Activated B cell treated with CpG ODN at 0.5 μM for 24 hours (primary cell): ENCODE results near the gene CLNS1A. TPM values are rescaled to one million over a fixed set of nuclear protein-coding genes. Genes with fewer than 3 reads are reported as not detected.

Source experiments
- ATAC-seq: fragments of 200-7000 bp; cut with Tn5 transposase; one replicate; pipeline ENCODE4 v1.10.0; 2021; ENCODE audit warnings: low read depth, mild to moderate bottlenecking, moderate library complexity
- CTCF ChIA-PET: fragments of 350-600 bp; sonication (Branson Sonifier 250); formaldehyde crosslinking; loops from one replicate; lab custom pipeline; 2021; ENCODE audit warnings: antibody characterized with exemption; lab: Charles Lee
- POLR2A ChIA-PET: fragments of 350-600 bp; sonication (Branson Sonifier 250); formaldehyde crosslinking; loops from one replicate; lab custom pipeline; 2021; ENCODE audit warnings: antibody characterized with exemption; lab: Charles Lee
- DNase-seq: peaks from one replicate; pipeline ENCODE4 v3.0.0; 2022
- H3K27ac Mint-ChIP-seq: one replicate; pipeline ENCODE4 v1.8.0; 2020; ENCODE audit warnings: mixed read lengths
- H3K27me3 Mint-ChIP-seq: one replicate; pipeline ENCODE4 v1.8.0; 2021; ENCODE audit warnings: mixed read lengths
- H3K36me3 Mint-ChIP-seq: one replicate; pipeline ENCODE4 v1.8.0; 2021; ENCODE audit warnings: low read depth, mixed read lengths
- H3K4me1 Mint-ChIP-seq: one replicate; pipeline ENCODE4 v1.8.0; 2021; ENCODE audit warnings: mixed read lengths
- H3K4me3 Mint-ChIP-seq: one replicate; pipeline ENCODE4 v1.8.0; 2020; ENCODE audit warnings: mild to moderate bottlenecking, mixed read lengths
- H3K9me3 Mint-ChIP-seq: one replicate; pipeline ENCODE4 v1.8.0; 2020; ENCODE audit warnings: mixed read lengths
- intact Hi-C: fragments of 100-400 bp; cut with micrococcal nuclease; formaldehyde crosslinking; loops from one replicate; pipeline ENCODE4 v1.15.1; 2024
- total RNA-seq: library from RNA; stranded (reverse); gene quantifications from 2 replicates; pipeline ENCODE4 v1.2.3, GENCODE V29; 2022
- TF ChIP-seq, protein P1 (sequence below): fragments of 200-600 bp; IDR thresholded peaks from one replicate; pipeline ENCODE4 v1.8.0; 2022; ENCODE audit warnings: antibody characterized with exemption, mild to moderate bottlenecking

Gene CLNS1A, protein sequence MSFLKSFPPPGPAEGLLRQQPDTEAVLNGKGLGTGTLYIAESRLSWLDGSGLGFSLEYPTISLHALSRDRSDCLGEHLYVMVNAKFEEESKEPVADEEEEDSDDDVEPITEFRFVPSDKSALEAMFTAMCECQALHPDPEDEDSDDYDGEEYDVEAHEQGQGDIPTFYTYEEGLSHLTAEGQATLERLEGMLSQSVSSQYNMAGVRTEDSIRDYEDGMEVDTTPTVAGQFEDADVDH
- total RNA-seq: 112 and 116 TPM in 2 replicates

DNA sequence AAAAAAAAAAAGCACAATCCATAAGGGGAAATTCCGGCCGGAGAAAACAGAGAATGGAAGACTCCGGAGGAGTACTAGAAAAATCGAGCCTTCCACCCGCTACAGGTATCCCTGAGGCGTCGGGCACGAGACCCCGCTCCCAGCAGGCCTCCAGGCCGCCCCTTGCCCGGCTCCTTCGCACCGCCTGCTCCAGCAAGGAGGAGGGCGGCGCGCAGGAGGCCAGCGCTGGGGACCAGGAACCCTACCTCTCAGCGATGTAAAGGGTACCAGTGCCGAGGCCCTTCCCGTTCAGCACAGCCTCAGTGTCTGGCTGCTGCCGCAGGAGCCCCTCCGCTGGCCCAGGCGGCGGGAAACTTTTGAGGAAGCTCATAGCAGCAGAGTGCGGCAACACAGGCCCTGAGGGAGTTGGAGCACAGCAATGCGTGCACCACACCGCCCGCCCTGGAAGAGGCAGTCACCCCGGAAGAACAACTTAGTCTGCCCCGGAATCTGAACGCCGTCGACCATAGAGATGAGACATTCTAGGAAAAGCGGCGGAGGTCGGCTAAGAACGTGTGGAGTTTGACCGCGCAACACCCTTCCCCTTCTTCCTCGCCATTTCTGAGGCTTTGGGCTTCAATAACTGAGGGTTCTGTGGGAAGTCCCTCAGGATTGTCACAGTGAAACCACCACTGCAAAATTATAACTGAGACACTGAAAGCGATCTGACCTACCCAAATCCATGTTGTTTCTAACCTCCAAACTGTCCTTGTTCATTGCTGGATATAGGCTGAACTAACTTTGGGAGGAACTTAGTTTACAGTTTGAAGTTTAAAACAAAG is at the start of gene CLNS1A:
Gene CLNS1A, minus strand, starts transcription at position 450 of the 821 bp plus-strand sequence. Its CDS starts 80 bp downstream, at position 370.
- H3K4me3 Mint-ChIP-seq: peak within 1 kb of the TSS; percentile 96
- ChIA-PET POLR2A (interaction anchor here (1.0 kb wide), 3 partner anchors 8 to 24 kb away, joined by 3 read pairs; no protein-coding TSS in a partner anchor), CTCF (no interaction called here)
- H3K36me3 Mint-ChIP-seq: peaks cover 19% of the 10 kb centered on the region
- no peaks in the 10 kb centered on the region for H3K9me3 Mint-ChIP-seq
- H3K4me1 Mint-ChIP-seq: peaks cover 41% of the 10 kb centered on the region
- ATAC-seq (peak; percentile 99), DNase-seq (peak; percentile 70)
- no peaks in the 10 kb centered on the region for H3K27me3 Mint-ChIP-seq
- TF ChIP-seq, protein P1, sequence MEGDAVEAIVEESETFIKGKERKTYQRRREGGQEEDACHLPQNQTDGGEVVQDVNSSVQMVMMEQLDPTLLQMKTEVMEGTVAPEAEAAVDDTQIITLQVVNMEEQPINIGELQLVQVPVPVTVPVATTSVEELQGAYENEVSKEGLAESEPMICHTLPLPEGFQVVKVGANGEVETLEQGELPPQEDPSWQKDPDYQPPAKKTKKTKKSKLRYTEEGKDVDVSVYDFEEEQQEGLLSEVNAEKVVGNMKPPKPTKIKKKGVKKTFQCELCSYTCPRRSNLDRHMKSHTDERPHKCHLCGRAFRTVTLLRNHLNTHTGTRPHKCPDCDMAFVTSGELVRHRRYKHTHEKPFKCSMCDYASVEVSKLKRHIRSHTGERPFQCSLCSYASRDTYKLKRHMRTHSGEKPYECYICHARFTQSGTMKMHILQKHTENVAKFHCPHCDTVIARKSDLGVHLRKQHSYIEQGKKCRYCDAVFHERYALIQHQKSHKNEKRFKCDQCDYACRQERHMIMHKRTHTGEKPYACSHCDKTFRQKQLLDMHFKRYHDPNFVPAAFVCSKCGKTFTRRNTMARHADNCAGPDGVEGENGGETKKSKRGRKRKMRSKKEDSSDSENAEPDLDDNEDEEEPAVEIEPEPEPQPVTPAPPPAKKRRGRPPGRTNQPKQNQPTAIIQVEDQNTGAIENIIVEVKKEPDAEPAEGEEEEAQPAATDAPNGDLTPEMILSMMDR: no peak
- intact Hi-C loops: loop anchor here (1.0 to 10.0 kb wide), 8 partner anchors 24 to 1193 kb away; partner anchors contain the start of genes EMSY, INTS4, KCTD21 and NARS2
- peak within 1 kb of the TSS; percentile 94 for H3K27ac Mint-ChIP-seq

DNA sequence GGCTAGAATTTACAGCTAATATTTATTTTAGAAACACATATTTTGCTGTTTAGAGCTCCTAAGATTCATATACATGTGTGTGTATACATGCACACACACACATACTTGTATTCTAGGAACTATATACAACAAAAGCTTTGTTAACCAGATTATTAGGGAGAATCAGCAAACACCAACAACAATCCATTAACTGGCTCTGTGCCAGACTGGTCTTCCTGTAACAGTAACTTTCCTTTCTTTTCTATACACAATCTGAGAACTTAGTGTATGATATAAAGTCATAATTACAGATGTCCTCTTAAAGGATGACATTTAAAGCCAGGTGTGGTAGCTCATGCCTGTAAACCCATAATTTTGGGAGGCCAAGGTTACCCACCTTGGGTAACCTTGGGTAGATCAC is 49.5 kb upstream of the CLNS1A start:
- TF ChIP-seq, protein P1: no peak
- POLR2A ChIA-PET: no interaction called here
- CTCF ChIA-PET: no interaction called here
- Mint-ChIP-seq H3K27me3 (no peaks in the 10 kb centered on the region), H3K4me1 (no peaks in the 10 kb centered on the region), H3K27ac (no peak overlapping the region), H3K4me3 (no peak overlapping the region), H3K9me3 (no peaks in the 10 kb centered on the region), H3K36me3 (peaks cover 82% of the 10 kb centered on the region)
- intact Hi-C loops: no loop called here
- ATAC-seq (no peak), DNase-seq (no peak)

DNA sequence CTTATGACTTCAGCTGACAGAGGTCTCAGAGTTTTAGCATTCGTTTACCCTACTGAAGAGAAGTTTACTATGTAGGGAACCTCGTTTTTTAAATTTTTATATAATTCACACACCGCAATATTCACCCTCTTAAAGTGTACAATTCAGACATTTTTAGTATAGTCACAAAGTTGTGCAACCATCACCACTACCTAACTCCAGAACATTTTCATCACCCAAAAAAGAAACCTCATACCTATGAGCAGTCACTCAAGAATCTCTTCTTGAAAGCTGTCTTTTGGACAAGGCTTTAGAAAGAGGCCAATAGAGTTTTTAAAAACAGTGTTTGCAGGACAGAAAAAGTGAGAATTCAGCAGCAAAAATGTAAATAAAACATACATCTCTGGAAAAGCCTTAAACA is 39.5 kb upstream of the CLNS1A start:
- Mint-ChIP-seq H3K9me3 (no peaks in the 10 kb centered on the region), H3K27me3 (no peaks in the 10 kb centered on the region), H3K36me3 (peaks cover 82% of the 10 kb centered on the region), H3K4me3 (no peak overlapping the region), H3K4me1 (no peaks in the 10 kb centered on the region), H3K27ac (no peak overlapping the region)
- CTCF ChIA-PET: no interaction called here
- DNase-seq: no peak
- ATAC-seq: no peak
- intact Hi-C loops: no loop called here
- POLR2A ChIA-PET: no interaction called here
- TF ChIP-seq, protein P1: no peak

DNA sequence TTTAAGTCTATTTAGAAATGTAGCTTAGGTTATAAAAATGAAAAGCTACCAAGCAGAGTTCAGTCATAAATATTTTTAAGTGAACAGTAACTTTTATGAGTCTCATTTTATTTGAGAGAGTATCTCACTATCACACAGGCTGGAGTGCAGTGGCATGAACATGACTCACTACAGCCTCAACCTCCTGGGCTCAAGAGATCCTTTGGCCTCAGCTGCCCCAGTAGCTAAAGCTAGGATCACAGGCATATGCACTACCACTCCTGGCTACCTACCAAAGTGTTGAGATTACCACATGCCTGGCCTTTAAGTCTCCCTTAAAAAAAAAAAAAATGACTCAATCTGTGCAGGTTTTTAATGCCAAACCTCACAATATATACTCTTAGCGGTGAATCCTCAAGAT is 34.7 kb upstream of the CLNS1A start:
- peaks cover 90% of the 10 kb centered on the region for H3K36me3 Mint-ChIP-seq
- no peaks in the 10 kb centered on the region for H3K27me3 Mint-ChIP-seq
- DNase-seq: no peak
- ATAC-seq: no peak
- TF ChIP-seq, protein P1: no peak
- H3K9me3 Mint-ChIP-seq: no peaks in the 10 kb centered on the region
- H3K27ac Mint-ChIP-seq: no peak overlapping the region
- ChIA-PET POLR2A (interaction anchor here (1.4 kb wide), 1 partner anchor 11 kb away, joined by 5 read pairs; no protein-coding TSS in a partner anchor), CTCF (no interaction called here)
- intact Hi-C loops: no loop called here
- no peaks in the 10 kb centered on the region for H3K4me1 Mint-ChIP-seq
- no peak overlapping the region for H3K4me3 Mint-ChIP-seq
